Measurements from ENCODE around the gene FBXO4.

- TF ChIP-seq CTCF (conservative IDR thresholded peaks at IDR 0.05; ENCODE audit: low read depth, low read length) (no peak), EZH2 (IDR thresholded peaks at IDR 0.05; ENCODE audit: borderline replicate concordance, low read depth, low read length, poor library complexity, severe bottlenecking) (no peak)
Measured at GRCh38 chr5:41956943-41957342, 31.9 kb downstream of the FBXO4 start.
